HEK293 (cell line): Measurements from ENCODE around the gene GRIK4.

Experiments used
- MYNN ChIP-seq: fragments of 450-650 bp; formaldehyde crosslinking; IDR thresholded peaks from 2 replicates; pipeline ENCODE4 v1.5.1; 2016; ENCODE audit warnings: missing biosample characterization, missing genetic modification characterization, borderline replicate concordance
- YY2 ChIP-seq: fragments of 450-650 bp; formaldehyde crosslinking; IDR thresholded peaks from 2 replicates; pipeline ENCODE4 v1.5.1; 2016; ENCODE audit warnings: missing biosample characterization, missing genetic modification characterization
- ZBTB1 ChIP-seq: fragments of 450-650 bp; formaldehyde crosslinking; IDR thresholded peaks from 2 replicates; pipeline ENCODE4 v1.5.1; 2016; ENCODE audit warnings: missing biosample characterization, missing genetic modification characterization
- ZNF16 ChIP-seq: fragments of 450-650 bp; formaldehyde crosslinking; IDR thresholded peaks from 2 replicates; pipeline ENCODE4 v1.5.1; 2016; ENCODE audit warnings: low read depth, missing biosample characterization, missing genetic modification characterization
- ZNF350 ChIP-seq: fragments of 450-650 bp; formaldehyde crosslinking; IDR thresholded peaks from 2 replicates; pipeline ENCODE4 v1.5.0; 2017; ENCODE audit warnings: missing biosample characterization, mild to moderate bottlenecking, missing genetic modification characterization
- TF ChIP-seq, protein P1 (sequence below): fragments of 450-650 bp; formaldehyde crosslinking; IDR thresholded peaks from 2 replicates; pipeline ENCODE4 v1.5.1; 2016; ENCODE audit warnings: missing biosample characterization, missing genetic modification characterization
- TF ChIP-seq, protein P2 (sequence below): fragments of 450-650 bp; formaldehyde crosslinking; IDR thresholded peaks from 2 replicates; pipeline ENCODE4 v1.5.1; 2016; ENCODE audit warnings: missing biosample characterization, missing genetic modification characterization
- TF ChIP-seq, protein P3 (sequence below): fragments of 450-650 bp; formaldehyde crosslinking; IDR thresholded peaks from 2 replicates; pipeline ENCODE4 v1.5.1; 2016; ENCODE audit warnings: missing biosample characterization, missing genetic modification characterization

DNA sequence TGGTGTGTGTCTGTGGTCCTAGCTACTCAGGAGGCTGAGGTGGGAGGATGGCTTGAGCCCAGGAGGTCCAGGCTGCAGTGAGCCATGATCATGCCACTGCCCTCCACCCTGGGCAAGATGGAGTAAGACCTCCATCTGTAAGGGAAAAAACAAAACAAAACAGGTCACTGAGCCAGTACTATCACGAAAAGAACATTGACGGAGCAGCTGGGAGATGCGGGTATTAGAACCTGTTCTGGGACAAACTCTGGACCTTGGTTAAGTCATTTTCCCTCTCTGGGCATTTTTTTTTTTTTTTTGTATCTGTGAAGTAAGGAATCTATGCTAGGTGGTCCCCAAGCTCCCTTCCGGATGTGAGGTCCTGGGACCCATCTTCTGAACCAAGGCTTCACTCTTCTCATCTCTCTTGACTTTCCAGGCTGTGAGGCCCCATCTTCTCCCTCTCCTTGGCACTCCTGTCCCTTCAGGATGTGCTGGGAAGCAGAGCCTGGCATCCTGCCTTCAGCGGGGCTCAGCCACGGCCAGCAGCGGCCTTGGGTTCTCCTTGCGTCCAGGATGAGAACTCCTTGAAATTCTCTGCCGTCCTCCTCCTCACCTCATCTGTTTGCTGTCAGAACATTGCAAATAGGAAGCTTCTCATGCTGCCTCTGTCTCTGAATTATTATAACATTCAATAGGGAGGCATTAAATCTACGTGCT is 130.8 kb downstream of the GRIK4 start:
- TF ChIP-seq, protein P1, sequence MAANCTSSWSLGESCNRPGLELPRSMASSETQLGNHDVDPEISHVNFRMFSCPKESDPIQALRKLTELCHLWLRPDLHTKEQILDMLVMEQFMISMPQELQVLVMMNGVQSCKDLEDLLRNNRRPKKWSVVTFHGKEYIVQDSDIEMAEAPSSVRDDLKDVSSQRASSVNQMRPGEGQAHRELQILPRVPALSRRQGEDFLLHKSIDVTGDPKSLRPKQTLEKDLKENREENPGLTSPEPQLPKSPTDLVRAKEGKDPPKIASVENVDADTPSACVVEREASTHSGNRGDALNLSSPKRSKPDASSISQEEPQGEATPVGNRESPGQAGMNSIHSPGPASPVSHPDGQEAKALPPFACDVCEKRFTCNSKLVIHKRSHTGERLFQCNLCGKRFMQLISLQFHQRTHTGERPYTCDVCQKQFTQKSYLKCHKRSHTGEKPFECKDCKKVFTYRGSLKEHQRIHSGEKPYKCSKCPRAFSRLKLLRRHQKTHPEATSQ (tag by site-specific recombination) = no peak
- TF ChIP-seq, protein P2, sequence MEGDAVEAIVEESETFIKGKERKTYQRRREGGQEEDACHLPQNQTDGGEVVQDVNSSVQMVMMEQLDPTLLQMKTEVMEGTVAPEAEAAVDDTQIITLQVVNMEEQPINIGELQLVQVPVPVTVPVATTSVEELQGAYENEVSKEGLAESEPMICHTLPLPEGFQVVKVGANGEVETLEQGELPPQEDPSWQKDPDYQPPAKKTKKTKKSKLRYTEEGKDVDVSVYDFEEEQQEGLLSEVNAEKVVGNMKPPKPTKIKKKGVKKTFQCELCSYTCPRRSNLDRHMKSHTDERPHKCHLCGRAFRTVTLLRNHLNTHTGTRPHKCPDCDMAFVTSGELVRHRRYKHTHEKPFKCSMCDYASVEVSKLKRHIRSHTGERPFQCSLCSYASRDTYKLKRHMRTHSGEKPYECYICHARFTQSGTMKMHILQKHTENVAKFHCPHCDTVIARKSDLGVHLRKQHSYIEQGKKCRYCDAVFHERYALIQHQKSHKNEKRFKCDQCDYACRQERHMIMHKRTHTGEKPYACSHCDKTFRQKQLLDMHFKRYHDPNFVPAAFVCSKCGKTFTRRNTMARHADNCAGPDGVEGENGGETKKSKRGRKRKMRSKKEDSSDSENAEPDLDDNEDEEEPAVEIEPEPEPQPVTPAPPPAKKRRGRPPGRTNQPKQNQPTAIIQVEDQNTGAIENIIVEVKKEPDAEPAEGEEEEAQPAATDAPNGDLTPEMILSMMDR (tag by site-specific recombination) = no peak
- TF ChIP-seq ZNF350 = no peak
- no peak for TF ChIP-seq YY2 (tag by site-specific recombination)
- no peak for TF ChIP-seq ZBTB1 (tag by site-specific recombination)
- TF ChIP-seq ZNF16 (tag by site-specific recombination) = no peak
- TF ChIP-seq, protein P3, sequence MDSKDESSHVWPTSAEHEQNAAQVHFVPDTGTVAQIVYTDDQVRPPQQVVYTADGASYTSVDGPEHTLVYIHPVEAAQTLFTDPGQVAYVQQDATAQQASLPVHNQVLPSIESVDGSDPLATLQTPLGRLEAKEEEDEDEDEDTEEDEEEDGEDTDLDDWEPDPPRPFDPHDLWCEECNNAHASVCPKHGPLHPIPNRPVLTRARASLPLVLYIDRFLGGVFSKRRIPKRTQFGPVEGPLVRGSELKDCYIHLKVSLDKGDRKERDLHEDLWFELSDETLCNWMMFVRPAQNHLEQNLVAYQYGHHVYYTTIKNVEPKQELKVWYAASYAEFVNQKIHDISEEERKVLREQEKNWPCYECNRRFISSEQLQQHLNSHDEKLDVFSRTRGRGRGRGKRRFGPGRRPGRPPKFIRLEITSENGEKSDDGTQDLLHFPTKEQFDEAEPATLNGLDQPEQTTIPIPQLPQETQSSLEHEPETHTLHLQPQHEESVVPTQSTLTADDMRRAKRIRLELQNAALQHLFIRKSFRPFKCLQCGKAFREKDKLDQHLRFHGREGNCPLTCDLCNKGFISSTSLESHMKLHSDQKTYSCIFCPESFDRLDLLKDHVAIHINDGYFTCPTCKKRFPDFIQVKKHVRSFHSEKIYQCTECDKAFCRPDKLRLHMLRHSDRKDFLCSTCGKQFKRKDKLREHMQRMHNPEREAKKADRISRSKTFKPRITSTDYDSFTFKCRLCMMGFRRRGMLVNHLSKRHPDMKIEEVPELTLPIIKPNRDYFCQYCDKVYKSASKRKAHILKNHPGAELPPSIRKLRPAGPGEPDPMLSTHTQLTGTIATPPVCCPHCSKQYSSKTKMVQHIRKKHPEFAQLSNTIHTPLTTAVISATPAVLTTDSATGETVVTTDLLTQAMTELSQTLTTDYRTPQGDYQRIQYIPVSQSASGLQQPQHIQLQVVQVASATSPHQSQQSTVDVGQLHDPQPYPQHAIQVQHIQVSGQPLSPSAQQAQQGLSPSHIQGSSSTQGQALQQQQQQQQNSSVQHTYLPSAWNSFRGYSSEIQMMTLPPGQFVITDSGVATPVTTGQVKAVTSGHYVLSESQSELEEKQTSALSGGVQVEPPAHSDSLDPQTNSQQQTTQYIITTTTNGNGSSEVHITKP (tag by site-specific recombination) = no peak
- no peak for TF ChIP-seq MYNN
